H1 (cell line): ENCODE data around the gene CCNT1. TPM values are rescaled to one million over a fixed set of nuclear protein-coding genes. Genes with fewer than 3 reads are reported as not detected.

Source experiments
- CBX8 ChIP-seq: fragments of 300-800, 300-1000 bp; sonication (generic); IDR thresholded peaks from 2 replicates; pipeline ENCODE4 v1.7.1; 2016; ENCODE audit warnings: low read depth, low read length, borderline replicate concordance
- KDM5A ChIP-seq: fragments of 200-600 bp; IDR thresholded peaks from 2 replicates; pipeline ENCODE4 v1.7.1; 2012; ENCODE audit warnings: mild to moderate bottlenecking, low read length, inconsistent platforms, mixed read lengths
- RAD21 ChIP-seq, 2 experiments: IDR thresholded peaks in 1 of 2; conservative IDR thresholded peaks in 1 of 2; 2 replicates each; pipeline ENCODE4 v1.6.1; 2011; ENCODE audit warnings: low read depth in 2 of 2, low read length in 2 of 2, improper control_type of control experiment in 1 of 2, inconsistent platforms in 1 of 2, mild to moderate bottlenecking in 1 of 2, moderate library complexity in 1 of 2
- RFX5 ChIP-seq: IDR thresholded peaks from 2 replicates; pipeline ENCODE4 v1.6.1; 2011; ENCODE audit warnings: low read depth, low read length, improper control_type of control experiment, borderline replicate concordance
- SIN3A ChIP-seq, 2 experiments: IDR thresholded peaks in 1 of 2; conservative IDR thresholded peaks in 1 of 2; 2 replicates each; pipeline ENCODE4 v1.6.1; 2011 to 2012; ENCODE audit warnings: low read length in 2 of 2, improper control_type of control experiment in 1 of 2, low read depth in 1 of 2, mild to moderate bottlenecking in 1 of 2
- SRF ChIP-seq: IDR thresholded peaks from 2 replicates; pipeline ENCODE4 v1.6.1; 2011; ENCODE audit warnings: mild to moderate bottlenecking, low read depth, low read length, moderate library complexity
- TAF7 ChIP-seq: optimal IDR thresholded peaks from 2 replicates; pipeline ENCODE3; 2011; ENCODE audit warnings: low read depth, mild to moderate bottlenecking, inconsistent platforms, low read length, moderate library complexity, borderline replicate concordance
- polyA plus RNA-seq, 7 experiments: library from polyadenylated mRNA; depleted of rRNA in 3 of 7; stranded (reverse) in 5 of 7; unstranded in 2 of 7; fragments of >200 nt in 5 of 7; fragments of 200-250 nt in 2 of 7; gene quantifications; 1 replicate in 5 of 7; 2 replicates in 1 of 7; 4 replicates in 1 of 7; pipeline versions ENCODE4 v1.2.1 to v1.2.3, GENCODE V29; 2011 to 2013; ENCODE audit warnings: missing spikeins in 2 of 7, mixed read lengths in 2 of 7
- total RNA-seq: library from RNA; stranded (reverse); fragmentation: NEBNext Ultra II Directional; extraction: Animal tissue kit (Norgen Biotek cat#: 25700); gene quantifications from 2 replicates; pipeline ENCODE4 v1.2.1, GENCODE V29; 2021
- TF ChIP-seq, protein P1 (sequence below): fragments of 300-600 bp; sonication (generic); IDR thresholded peaks from 2 replicates; pipeline ENCODE4 v1.7.1; 2012; ENCODE audit warnings: low read length, moderate library complexity, mild to moderate bottlenecking, inconsistent platforms; ENCODE audit not compliant: insufficient replicate concordance

CCNT1 gene
- total and polyA plus RNA-seq, 2 of the 8 experiments (the other 6 are each of a cell fraction or from before 2014, with no cell fraction given), result 13.2 to 45.9 TPM

DNA sequence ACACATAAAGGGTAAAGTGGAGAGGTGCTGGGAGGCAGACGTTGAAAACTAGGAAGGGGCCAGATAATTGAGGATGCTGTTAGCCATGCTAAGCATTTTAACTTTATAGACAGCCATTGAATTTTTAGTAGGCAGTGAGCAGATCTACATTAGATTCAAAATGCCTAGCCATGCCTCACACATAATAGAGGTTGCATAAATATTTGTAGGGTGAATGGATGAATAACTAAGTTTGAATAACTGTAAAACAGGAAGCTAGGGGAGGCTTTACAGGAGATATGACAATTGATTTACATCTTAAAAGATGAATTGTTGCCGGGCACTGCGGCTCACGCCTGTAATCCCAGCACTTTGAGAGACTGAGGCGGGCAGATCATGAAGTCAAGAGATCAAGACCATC, 12.3 kb upstream of the CCNT1 start (continued):
- TF ChIP-seq, protein P1, sequence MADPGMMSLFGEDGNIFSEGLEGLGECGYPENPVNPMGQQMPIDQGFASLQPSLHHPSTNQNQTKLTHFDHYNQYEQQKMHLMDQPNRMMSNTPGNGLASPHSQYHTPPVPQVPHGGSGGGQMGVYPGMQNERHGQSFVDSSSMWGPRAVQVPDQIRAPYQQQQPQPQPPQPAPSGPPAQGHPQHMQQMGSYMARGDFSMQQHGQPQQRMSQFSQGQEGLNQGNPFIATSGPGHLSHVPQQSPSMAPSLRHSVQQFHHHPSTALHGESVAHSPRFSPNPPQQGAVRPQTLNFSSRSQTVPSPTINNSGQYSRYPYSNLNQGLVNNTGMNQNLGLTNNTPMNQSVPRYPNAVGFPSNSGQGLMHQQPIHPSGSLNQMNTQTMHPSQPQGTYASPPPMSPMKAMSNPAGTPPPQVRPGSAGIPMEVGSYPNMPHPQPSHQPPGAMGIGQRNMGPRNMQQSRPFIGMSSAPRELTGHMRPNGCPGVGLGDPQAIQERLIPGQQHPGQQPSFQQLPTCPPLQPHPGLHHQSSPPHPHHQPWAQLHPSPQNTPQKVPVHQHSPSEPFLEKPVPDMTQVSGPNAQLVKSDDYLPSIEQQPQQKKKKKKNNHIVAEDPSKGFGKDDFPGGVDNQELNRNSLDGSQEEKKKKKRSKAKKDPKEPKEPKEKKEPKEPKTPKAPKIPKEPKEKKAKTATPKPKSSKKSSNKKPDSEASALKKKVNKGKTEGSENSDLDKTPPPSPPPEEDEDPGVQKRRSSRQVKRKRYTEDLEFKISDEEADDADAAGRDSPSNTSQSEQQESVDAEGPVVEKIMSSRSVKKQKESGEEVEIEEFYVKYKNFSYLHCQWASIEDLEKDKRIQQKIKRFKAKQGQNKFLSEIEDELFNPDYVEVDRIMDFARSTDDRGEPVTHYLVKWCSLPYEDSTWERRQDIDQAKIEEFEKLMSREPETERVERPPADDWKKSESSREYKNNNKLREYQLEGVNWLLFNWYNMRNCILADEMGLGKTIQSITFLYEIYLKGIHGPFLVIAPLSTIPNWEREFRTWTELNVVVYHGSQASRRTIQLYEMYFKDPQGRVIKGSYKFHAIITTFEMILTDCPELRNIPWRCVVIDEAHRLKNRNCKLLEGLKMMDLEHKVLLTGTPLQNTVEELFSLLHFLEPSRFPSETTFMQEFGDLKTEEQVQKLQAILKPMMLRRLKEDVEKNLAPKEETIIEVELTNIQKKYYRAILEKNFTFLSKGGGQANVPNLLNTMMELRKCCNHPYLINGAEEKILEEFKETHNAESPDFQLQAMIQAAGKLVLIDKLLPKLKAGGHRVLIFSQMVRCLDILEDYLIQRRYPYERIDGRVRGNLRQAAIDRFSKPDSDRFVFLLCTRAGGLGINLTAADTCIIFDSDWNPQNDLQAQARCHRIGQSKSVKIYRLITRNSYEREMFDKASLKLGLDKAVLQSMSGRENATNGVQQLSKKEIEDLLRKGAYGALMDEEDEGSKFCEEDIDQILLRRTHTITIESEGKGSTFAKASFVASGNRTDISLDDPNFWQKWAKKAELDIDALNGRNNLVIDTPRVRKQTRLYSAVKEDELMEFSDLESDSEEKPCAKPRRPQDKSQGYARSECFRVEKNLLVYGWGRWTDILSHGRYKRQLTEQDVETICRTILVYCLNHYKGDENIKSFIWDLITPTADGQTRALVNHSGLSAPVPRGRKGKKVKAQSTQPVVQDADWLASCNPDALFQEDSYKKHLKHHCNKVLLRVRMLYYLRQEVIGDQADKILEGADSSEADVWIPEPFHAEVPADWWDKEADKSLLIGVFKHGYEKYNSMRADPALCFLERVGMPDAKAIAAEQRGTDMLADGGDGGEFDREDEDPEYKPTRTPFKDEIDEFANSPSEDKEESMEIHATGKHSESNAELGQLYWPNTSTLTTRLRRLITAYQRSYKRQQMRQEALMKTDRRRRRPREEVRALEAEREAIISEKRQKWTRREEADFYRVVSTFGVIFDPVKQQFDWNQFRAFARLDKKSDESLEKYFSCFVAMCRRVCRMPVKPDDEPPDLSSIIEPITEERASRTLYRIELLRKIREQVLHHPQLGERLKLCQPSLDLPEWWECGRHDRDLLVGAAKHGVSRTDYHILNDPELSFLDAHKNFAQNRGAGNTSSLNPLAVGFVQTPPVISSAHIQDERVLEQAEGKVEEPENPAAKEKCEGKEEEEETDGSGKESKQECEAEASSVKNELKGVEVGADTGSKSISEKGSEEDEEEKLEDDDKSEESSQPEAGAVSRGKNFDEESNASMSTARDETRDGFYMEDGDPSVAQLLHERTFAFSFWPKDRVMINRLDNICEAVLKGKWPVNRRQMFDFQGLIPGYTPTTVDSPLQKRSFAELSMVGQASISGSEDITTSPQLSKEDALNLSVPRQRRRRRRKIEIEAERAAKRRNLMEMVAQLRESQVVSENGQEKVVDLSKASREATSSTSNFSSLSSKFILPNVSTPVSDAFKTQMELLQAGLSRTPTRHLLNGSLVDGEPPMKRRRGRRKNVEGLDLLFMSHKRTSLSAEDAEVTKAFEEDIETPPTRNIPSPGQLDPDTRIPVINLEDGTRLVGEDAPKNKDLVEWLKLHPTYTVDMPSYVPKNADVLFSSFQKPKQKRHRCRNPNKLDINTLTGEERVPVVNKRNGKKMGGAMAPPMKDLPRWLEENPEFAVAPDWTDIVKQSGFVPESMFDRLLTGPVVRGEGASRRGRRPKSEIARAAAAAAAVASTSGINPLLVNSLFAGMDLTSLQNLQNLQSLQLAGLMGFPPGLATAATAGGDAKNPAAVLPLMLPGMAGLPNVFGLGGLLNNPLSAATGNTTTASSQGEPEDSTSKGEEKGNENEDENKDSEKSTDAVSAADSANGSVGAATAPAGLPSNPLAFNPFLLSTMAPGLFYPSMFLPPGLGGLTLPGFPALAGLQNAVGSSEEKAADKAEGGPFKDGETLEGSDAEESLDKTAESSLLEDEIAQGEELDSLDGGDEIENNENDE, result no peak
- TF ChIP-seq TAF7 (no peak), RAD21 (IDR thresholded peaks at IDR 0.05 in 1 of 2, conservative IDR thresholded peaks at IDR 0.05 in 1 of 2; ENCODE audit: low read depth in 2 of 2, low read length in 2 of 2) (no peak), SIN3A (conservative IDR thresholded peaks at IDR 0.05 in 1 of 2, IDR thresholded peaks at IDR 0.05 in 1 of 2; ENCODE audit: low read depth in 1 of 2, low read length in 2 of 2) (no peak), SRF (no peak), CBX8 (no peak), KDM5A (no peak), RFX5 (no peak)
